ENCODE data around the gene CNTN6.

CNTN6 gene

GRCh38 chr3:1365528-1365927 is 272.7 kb downstream of the CNTN6 start:
- no peaks in the 10 kb centered on the region for H3K27me3 ChIP-seq (ENCODE audit: insufficient read depth, low read depth)
- H4K20me1 ChIP-seq (ENCODE audit: insufficient read depth): no peaks in the 10 kb centered on the region
- no peaks in the 10 kb centered on the region for H3K4me1 ChIP-seq (ENCODE audit: low read depth, poor library complexity, severe bottlenecking)
- no peak overlapping the region for H3K9ac ChIP-seq
- no peak for TF ChIP-seq CTCF (conservative IDR thresholded peaks at IDR 0.05; ENCODE audit: low read depth, low read length)
- no peak overlapping the region for H3K4me3 ChIP-seq (IDR thresholded peaks at IDR 0.05; ENCODE audit: insufficient read depth, low read depth, low read length)
- H3K79me2 ChIP-seq (ENCODE audit: insufficient read depth, low read depth): no peaks in the 10 kb centered on the region
- H3K4me2 ChIP-seq: no peak overlapping the region
- no peaks in the 10 kb centered on the region for H3K36me3 ChIP-seq (ENCODE audit: insufficient read depth)
- H2AFZ ChIP-seq (ENCODE audit: low read depth): no peak overlapping the region
- H3K27ac ChIP-seq: no peak overlapping the region

- no peak overlapping the region for H3K27ac ChIP-seq
- H3K4me1 ChIP-seq (ENCODE audit: low read depth, poor library complexity, severe bottlenecking): no peaks in the 10 kb centered on the region
- H2AFZ ChIP-seq (ENCODE audit: low read depth): no peak overlapping the region
- H3K27me3 ChIP-seq (ENCODE audit: insufficient read depth, low read depth): no peaks in the 10 kb centered on the region
- TF ChIP-seq CTCF (conservative IDR thresholded peaks at IDR 0.05; ENCODE audit: low read depth, low read length): no peak
- H3K4me3 ChIP-seq (IDR thresholded peaks at IDR 0.05; ENCODE audit: insufficient read depth, low read depth, low read length): no peak overlapping the region
- H3K4me2 ChIP-seq: no peak overlapping the region
- H3K36me3 ChIP-seq (ENCODE audit: insufficient read depth): no peaks in the 10 kb centered on the region
- no peaks in the 10 kb centered on the region for H3K79me2 ChIP-seq (ENCODE audit: insufficient read depth, low read depth)
- no peaks in the 10 kb centered on the region for H4K20me1 ChIP-seq (ENCODE audit: insufficient read depth)
- H3K9ac ChIP-seq: no peak overlapping the region
Observed at GRCh38 chr3:1374471-1374870, 281.6 kb downstream of the CNTN6 start.

GRCh38 chr3:1375145-1375544 is 282.3 kb downstream of the CNTN6 start:
- Histone ChIP-seq H3K4me3 (IDR thresholded peaks at IDR 0.05; ENCODE audit: insufficient read depth, low read depth, low read length) (no peak overlapping the region), H3K27ac (no peak overlapping the region), H3K36me3 (ENCODE audit: insufficient read depth) (no peaks in the 10 kb centered on the region)

GRCh38 chr3:1380926-1381646 is 288.3 kb downstream of the CNTN6 start:
- Histone ChIP-seq H3K4me1 (ENCODE audit: low read depth, poor library complexity, severe bottlenecking) (no peaks in the 10 kb centered on the region), H3K4me2 (no peak overlapping the region), H2AFZ (ENCODE audit: low read depth) (no peak overlapping the region), H3K36me3 (ENCODE audit: insufficient read depth) (no peaks in the 10 kb centered on the region), H4K20me1 (ENCODE audit: insufficient read depth) (no peaks in the 10 kb centered on the region), H3K4me3 (IDR thresholded peaks at IDR 0.05; ENCODE audit: insufficient read depth, low read depth, low read length) (no peak overlapping the region), H3K9ac (no peak overlapping the region), H3K27ac (no peak overlapping the region), H3K27me3 (ENCODE audit: insufficient read depth, low read depth) (no peaks in the 10 kb centered on the region), H3K79me2 (ENCODE audit: insufficient read depth, low read depth) (no peaks in the 10 kb centered on the region)
- TF ChIP-seq CTCF (conservative IDR thresholded peaks at IDR 0.05; ENCODE audit: low read depth, low read length): no peak

More at GRCh38 chr3:1375145-1375544, 282.3 kb downstream of the CNTN6 start:
- no peak overlapping the region for H2AFZ ChIP-seq (ENCODE audit: low read depth)
- no peaks in the 10 kb centered on the region for H3K27me3 ChIP-seq (ENCODE audit: insufficient read depth, low read depth)
- no peak for TF ChIP-seq CTCF (conservative IDR thresholded peaks at IDR 0.05; ENCODE audit: low read depth, low read length)
- H3K9ac ChIP-seq: no peak overlapping the region
- H3K4me1 ChIP-seq (ENCODE audit: low read depth, poor library complexity, severe bottlenecking): no peaks in the 10 kb centered on the region
- H3K79me2 ChIP-seq (ENCODE audit: insufficient read depth, low read depth): no peaks in the 10 kb centered on the region
- H4K20me1 ChIP-seq (ENCODE audit: insufficient read depth): no peaks in the 10 kb centered on the region
- H3K4me2 ChIP-seq: no peak overlapping the region

All from KMS-11 (cell line).